ENCODE results near the gene PLPP3.
"Not testable (repeated sequence)": the region's sequence is repeated elsewhere in the genome, so short reads cannot be mapped to it uniquely, and the experiment has no call there.

Gene PLPP3

DNA sequence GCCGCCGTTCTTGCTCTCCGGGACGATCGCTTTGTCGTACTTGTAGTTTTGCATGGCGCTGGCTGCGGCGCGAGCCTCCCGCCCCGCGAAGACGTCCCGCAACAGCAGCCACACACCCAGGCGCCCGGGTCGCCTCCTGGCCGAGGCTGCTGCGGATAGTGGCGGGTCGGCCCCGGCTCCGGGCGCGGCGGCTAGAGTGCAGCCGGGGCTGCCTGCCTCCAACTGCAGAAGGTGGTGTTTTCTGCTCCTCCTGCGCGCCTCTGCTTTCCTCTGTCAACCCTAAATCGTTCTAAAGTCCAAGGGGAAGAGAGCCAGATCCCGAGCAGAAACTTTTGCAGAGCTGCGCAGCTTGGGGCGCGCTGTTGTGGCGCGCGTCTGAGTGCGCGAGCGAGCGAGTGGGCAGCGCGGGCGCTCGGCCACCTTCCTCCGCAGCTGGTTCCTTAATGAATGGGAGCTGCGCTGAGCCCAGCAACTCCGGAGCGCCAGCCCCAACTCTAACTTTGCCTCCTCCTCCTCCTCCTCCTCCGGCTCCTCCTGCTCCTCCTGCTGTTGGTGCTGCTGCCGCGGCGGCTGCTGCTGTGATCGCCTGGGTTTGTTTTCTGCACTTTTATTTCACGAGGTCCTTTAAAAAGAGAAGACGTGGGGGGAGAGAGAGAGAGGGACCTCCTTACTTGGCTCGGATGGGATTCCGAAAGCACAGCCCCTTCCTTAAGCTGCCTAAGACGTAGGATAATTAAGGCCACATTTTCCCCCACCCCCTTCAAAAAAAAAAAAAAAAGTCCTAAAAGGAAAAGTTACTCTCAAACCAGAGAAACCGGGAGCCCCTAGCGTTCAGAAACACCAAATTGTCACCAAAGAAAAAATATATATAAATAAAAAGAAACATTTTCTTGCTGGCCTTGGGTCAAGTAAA lies at the start of gene PLPP3:
PLPP3 (minus strand) TSS at position 601 of the 913 bp plus-strand sequence; CDS start at position 54, 547 bp downstream.
- DNase-seq (ENCODE audit: low read depth in 2 of 2) = no peak

DNA sequence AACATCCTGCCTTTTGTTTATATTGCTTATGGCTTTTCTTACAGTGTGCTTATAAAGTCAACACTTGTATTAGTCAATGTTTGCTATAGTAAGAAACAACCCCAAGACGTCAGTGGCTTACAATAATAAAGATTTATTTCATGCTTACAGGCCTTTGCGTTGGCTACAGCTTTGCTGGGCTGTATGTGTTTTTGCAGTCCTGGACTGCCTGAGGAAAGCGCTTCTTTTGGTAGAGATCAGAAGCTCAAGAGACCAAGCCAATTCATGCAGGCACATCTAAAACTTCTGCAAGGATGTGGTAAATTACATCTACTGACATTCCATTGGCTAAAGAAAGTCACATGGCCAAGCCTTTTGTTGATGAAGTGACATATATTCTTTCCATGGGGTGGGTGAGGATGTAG lies 48.3 kb upstream of the PLPP3 start:
- no peak for DNase-seq (ENCODE audit: low read depth in 2 of 2)

DNA sequence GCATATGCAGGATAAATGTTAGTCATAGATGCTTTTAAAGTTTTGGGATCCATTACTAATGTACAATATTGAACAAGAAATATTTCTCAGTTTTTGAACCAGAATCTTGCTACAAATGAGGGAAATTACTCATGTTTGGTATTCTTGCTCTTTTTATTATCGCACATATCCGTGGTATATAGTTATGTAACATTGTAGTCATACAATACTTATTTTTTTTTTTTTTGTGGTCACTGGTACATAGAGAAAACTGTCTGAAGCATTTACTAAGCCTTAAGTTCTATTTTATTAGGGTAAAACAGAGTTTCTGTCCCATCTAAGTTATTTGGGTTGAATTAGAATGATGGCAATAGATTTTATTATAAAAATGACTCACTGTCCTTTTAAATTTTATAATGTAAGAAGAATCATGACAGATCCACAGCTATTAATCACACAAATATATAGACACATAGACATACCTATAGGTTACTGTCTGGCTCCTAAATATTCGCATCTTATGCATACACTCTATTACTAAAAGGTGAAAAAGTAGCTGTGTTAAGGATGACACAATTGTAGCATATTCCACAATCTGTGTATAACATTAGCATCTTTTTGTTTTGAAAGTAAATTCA lies 47.8 kb upstream of the PLPP3 start:
- no peak for DNase-seq (ENCODE audit: low read depth in 2 of 2)

DNA sequence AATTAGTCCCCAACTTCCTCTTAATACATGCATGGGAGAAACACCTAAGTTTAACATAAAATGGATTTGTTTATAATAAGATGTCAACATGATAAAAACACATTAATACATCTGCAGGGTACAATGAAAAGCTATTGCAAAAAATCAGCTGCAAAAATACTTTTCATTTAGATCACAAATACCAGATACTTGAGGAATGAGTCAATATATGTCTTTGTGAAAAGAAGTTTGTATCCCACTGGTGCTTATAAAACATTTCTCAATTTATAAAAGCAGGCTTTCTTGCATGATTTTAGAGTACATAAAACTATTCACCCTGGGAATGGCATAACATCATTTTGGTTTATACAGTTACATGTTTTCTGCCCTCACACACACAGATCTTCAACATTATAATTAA lies 47.2 kb upstream of the PLPP3 start:
- no peak for DNase-seq (ENCODE audit: low read depth in 2 of 2)

DNA sequence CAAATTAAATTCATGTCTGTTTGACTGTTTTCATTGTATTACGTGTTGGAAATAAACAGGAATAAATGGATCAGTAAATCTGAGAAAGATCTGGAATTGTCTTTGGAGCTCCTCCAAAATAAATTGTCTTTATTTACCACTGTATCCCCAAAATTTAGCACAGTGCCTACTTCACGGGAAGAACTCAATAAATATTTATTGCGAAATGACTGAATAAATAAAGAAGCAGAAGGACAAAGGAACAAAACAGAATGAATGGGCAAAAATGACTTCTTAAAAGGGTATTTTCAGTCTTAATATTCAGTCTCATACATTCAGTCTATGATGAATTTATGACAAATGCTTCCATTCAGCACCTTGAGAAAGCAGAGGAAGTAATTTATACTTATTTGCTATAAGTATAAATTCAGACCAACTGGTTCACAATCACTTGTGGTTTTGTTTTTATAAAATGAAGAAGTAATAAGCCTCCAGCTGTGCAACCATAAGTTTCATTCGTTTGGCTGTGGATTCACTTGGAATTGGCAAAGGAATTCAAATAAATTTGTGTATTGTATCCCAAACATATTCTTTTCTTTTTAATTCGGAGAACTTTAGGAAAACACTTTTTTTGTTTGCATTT lies 46.6 kb upstream of the PLPP3 start:
- DNase-seq (ENCODE audit: low read depth in 2 of 2) = no peak

DNA sequence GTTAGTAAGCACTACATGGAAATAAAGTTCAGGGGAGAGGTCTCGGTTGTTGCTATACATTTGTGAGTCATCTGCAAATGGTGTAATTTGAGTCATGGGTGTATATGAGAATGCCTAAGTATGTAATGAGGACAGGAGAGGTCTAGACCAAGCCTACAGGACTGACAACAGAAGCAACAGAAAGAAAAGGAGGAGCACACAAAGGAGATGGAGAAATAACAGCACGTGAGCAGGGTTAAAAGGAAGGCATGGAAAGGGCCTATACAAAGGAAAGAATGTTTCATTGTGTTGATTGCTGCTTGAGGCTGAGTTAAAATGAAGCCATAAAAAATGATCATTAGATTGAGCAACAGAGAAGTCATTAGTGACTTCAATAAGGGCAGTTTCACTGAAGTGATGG lies 37.8 kb upstream of the PLPP3 start:
- no peak for DNase-seq (ENCODE audit: low read depth in 2 of 2)

DNA sequence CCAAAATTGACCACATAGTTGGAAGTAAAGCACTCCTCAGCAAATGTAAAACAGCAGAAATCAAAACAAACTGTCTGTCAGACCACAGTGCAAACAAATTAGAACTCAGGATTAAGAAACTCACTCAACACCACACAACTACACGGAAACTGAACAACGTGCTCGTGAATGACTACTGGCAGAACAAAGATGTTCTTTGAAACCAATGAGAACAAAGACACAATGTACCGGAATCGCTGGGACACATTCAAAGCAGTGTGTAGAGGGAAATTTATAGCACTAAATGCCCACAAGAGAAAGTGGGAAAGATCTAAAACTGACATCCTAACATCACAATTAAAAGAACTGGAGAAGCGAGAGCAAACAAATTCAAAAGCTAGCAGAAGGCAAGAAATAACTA lies 31.4 kb upstream of the PLPP3 start:
- not testable (repeated sequence) for DNase-seq (ENCODE audit: low read depth in 2 of 2)

DNA sequence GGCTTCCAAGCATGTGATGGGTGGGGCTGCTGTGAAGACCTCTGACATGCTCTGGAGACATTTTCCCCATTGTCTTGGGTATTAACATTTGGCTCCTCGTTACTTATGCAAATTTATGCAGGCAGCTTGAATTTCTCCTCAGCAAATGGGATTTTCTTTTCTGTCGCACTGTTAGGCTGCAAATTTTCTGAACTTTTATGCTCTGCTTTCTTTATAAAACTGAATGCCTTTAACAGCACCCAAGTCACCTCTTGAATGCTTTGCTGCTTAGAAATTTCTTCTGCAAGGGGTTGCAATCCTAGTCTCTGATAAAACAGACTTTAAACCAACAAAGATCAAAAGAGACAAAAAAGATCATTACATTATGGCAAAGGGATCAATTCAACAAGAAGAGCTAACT lies 30.7 kb upstream of the PLPP3 start:
- not testable (repeated sequence) for DNase-seq (ENCODE audit: low read depth in 2 of 2)

DNA sequence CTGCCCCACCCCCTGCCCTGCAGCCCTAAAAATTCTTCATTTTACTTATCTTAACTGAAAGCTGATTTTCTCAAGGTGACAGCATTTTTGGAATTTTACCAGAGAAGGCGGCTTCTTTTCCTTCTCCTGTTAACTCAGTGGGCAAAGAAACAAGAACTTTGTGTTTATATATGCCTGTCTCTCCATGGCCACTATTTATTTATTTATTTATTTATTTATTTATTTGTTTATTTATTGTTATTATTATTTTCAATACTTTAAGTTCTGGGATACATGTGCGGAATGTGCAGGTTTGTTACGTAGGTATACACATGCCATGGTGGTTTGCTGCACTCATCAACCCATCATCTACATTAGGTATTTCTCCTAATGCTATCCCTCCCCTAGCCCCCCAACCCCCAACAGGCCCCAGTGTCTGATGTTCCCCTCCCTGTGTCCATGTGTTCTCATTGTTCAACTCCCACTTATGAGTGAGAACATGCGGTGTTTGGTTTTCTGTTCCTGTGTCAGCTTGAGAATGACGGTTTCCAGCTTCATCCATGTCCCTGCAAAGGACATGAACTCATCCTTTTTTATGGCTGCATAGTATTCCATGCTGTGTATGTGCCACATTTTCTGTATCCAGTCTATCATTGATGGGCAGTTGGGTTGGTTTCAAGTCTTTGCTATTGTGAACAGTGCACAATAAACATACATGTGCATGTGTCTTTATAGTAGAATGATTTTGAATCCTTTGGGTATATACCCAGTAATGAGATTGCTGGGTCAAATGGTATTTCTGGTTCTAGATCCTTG lies 16.2 kb upstream of the PLPP3 start:
- not testable (repeated sequence) for DNase-seq (ENCODE audit: low read depth in 2 of 2)

DNA sequence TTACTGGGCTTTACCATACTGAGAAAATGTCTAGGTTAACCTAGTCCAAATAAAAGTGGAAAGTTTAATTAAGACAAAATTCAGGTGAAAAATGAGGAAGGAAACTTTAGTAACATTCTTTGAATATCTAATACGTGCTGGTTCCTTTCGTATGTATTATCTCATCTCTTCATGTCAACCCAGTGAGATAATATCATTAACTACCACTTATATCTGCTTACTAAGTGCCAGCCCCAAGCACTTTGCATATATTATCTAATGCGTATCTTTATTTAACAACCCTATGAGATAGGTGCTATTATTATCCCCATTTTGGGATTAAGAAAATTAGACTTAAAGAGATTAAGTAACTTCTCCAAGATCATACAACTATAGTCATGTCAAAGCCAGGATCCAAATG lies 12.5 kb upstream of the PLPP3 start:
- DNase-seq (ENCODE audit: low read depth in 2 of 2) = no peak

DNA sequence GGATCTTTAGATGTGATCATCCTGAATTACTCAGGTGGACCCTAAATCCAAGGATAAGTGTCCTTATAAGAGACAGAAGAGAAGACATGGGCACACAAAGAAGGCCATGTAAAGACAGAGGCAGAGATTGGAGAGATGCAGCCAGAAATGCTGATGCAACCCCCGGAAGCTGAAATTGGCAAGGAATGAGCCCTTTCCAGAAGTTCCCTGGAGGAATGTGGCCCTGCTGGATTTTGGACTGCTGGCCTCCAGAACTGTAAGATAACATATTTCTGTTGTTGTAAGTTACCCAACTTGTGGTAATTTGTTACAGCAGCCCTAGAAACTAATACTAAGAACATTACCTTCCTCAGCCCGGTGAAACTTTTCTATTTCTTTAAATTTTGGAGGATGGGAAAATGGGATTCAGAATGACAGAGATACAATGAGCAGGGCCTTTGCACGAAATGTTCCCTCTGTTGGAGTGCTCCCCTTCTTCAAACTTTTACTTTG lies 11.2 kb upstream of the PLPP3 start:
- no peak for DNase-seq (ENCODE audit: low read depth in 2 of 2)

DNA sequence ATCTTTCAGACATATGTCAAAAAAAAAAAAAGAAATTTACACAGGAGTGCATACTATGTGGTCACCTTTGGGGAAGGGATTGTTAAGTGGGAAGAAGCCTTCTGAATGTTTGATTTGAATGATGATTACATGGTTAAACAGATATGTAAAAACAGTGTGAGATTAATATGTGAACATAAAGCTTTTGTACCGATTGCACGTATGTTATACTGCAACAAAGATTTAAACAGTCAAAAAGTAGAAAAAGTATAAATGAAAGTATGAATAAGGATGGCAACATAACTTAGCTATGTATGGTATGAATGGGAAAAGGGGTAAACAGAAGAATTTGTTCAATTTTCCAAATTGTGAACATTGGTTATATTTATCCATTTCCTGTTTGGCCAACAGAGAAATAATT lies 10.0 kb upstream of the PLPP3 start:
- DNase-seq (ENCODE audit: low read depth in 2 of 2) = no peak

DNA sequence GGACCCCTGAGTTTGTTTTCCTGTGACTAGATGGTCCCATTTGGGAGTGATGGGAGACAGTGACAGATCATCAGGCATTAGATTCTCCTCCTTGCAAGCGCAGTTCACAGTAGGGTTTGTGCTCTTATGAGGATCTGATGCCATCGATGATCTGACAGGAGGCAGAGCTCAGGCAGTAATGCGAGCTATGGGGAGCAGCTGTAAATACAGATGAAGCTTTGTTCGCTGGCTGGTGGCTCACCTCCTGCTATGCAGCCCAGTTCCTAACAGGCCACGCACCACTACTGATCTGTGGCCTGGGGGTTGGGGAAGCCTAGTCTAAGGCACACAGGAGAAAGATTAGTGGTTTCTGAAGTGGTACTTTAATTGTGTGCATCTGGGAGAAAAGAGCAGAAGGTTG lies 7.1 kb upstream of the PLPP3 start:
- DNase-seq (ENCODE audit: low read depth in 2 of 2) = no peak

DNA sequence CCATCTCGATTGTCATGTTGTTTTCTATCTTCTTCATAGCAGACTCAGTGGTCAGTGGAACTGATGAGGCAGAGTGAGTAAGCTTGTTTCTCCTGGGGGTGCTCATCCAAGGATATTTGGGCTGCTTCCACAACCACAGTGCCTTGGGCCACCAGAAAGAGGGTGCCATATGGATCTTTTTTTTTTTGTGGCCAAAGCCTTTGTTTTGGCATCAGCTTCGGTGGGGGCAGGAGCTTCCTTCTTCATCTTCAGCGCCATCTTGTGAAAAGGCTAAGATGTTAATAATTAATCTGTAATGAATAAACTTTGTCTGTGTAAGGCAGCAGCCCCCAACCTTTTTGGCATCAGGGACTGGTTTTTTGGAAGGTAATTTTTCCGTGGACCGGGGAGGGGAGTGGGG lies 6.6 kb upstream of the PLPP3 start:
- DNase-seq (ENCODE audit: low read depth in 2 of 2) = no peak

DNA sequence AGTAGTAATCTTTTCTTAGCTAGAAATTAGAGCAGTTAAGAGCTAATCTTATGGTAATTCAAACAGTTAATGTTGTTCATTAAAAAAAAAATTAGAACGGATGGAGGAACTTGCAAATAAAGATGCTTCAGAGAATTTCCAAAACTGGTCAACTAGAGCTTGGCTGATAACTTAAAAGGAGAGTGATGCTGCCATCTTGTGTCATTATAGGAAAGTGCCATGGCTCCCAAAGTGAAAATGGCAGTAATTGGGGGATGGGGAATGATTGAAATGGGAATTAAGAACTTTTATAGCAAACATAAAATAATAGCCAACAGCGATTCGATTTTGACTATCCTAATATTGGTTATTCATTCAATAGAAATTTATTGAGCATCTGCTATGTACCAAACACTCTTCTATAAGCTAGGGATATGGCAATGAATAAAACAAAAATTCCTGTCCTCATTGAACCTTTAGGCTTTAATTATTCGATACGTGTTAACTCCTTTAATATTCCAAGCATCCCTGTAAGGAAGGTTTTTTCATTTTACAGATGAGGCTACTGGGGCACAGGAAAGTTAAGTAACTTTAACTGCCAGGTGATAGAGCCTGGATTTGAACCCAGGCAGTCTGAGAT lies 5.7 kb upstream of the PLPP3 start:
- no peak for DNase-seq (ENCODE audit: low read depth in 2 of 2)

DNA sequence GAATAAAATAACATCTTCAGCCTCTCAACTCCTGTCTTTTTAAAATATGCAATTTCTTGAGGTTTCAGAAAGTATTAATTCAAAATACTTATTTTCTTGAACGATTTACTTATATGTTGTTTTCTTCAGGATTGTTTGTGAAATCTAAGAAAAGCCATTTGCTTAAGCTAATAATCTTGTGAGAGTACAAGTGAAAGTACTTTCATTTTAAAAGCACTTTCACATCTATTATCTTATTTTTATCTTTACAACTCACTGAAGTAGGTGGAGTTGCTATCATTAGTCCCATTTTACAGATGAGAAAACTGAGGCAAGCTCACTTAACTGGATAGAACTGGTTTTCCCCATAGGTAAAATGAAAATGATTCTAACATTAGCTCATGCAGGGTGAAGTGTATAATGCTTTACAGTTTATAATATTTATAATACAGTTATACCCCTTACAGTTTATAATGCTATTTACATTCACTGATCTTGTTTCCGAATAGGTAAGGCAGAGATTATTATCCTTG lies 4.7 kb upstream of the PLPP3 start:
- no peak for DNase-seq (ENCODE audit: low read depth in 2 of 2)

DNA sequence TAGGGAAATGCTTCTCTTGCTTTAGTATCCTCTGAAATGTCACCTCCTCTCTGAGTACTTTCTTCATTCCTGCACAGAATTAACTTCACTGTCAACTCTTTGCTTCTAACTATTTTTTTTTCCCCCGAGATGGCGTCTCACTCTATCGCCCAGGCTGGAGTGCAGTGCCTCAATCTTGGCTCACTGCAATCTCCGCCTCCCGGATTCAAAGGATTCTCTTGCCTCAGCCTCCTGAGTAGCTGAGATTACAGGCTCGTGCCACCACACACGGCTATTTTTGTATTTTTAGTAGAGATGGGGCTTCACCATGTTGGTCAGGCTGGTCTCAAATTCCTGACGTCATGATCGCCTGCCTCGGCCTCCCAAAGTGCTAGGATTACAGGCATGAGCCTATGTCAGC lies 1.4 kb upstream of the PLPP3 start:
- DNase-seq (ENCODE audit: low read depth in 2 of 2) = no peak

DNA sequence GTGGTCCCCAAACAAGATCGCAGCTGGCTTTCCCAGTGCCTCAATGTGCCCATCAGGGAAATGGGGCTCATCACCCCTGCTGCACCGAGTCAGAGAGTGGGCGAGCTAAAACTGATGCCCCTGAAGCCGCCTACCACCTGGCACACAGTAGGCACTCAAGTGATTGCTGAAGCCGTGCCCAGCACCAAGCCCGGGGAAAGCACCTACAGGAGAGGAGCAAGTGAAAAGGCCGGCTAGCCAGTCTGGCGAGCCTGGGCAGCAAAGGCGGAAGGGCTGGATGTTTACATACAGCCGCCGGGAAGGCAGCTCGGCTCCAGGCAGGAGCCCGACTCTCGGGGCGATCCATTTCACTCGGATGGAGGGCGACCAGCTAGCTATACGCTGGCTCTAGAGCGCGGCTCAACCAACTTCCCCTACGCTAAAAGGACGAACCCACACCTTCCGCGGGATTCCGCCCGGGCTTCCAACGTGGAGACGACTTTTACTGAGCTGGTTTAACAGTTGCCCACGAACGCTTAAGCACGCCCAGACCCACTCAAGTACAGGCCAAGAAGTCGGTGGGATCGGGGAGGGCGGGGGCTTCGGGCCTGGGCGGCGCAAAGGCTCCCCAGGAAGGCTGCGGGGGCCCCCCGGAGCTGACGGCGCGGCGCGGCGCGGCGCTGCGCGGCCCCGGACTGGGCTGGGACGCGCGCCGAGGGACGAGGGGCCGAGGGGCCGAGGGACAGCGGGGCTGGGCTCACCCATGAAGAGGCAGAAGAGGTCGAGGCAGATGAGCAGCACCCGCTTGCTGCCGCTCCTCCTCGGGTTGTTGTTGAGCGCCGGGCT lies 1.0 kb downstream of the PLPP3 start:
- DNase-seq (ENCODE audit: low read depth in 2 of 2) = no peak

DNA sequence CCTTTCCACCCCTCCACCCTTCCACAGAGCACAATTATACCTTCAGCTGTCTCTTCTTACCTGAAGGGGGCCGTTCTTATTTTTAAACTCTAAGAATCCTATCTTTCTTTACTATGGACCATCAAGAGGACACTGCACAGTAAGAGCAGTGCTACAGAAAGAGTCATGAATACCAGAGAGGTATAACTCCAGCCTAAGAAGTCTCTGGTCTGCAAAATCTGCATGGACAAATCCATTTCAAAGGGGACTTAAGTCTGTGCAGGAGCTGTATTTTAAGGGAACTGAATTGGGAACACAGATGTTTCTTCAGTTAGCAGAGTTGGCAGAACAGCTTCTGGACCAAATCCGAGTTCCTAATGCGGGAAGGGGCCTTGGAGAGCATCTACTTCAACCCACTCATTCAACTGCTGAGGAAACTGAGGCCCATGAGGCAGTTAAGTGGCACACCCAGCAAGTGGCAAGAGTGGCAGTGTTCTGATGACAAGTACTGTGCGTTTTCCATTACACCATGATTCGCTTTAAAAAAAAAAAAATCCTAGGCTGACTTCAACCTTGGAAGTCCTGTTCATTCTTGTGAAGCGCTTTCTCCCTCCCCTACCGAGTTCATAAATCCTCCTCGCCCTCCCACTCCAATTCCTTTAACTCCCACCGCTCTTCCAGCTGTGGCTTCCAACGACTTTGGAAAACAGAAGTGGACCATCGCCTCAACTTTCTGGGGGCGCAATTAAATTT lies 1.8 kb downstream of the PLPP3 start:
- DNase-seq (ENCODE audit: low read depth in 2 of 2) = no peak
